GM12801 (cell line): Measurements from ENCODE around the gene MAP4K3.

Source experiments
- TF ChIP-seq, protein P1 (sequence below): IDR thresholded peaks from one replicate; pipeline ENCODE4 v1.5.1; 2011; ENCODE audit warnings: control low read depth; ENCODE audit not compliant: insufficient read length; ENCODE audit errors: extremely low read depth

Gene MAP4K3

DNA sequence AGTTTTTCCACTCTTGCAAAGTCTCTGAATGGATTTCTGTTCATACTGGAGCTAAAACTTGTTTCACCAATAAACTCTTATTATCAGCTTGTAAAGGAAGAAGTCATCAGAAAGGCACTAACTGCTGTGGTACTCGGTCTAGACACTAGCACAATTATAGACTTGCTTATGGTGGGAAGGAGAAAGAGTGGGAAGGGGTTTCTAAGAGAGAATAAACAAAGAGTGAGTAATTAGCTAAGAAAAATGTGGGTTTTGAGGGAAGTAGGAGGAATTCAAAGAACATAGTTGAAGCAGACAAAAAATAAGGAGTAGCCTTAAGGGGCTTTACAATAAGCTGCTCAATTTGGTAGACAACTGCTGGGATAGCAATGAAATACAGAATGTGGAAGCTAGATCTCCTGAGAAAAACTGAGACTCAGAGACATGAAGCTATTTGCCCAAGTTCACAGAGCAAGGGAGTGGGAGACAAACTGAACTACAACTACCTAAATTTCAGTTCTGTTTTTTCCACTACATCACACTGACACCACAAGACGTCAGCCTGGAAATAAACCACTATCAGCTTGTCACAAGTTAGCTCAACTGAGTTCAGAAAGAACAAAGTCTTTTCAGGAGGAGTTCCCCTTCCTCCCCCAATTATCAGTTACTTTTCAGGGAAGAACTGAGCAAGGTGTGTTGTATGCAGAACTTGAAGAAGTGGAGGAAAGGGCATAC, 59.7 kb downstream of the MAP4K3 start:
- TF ChIP-seq, protein P1, sequence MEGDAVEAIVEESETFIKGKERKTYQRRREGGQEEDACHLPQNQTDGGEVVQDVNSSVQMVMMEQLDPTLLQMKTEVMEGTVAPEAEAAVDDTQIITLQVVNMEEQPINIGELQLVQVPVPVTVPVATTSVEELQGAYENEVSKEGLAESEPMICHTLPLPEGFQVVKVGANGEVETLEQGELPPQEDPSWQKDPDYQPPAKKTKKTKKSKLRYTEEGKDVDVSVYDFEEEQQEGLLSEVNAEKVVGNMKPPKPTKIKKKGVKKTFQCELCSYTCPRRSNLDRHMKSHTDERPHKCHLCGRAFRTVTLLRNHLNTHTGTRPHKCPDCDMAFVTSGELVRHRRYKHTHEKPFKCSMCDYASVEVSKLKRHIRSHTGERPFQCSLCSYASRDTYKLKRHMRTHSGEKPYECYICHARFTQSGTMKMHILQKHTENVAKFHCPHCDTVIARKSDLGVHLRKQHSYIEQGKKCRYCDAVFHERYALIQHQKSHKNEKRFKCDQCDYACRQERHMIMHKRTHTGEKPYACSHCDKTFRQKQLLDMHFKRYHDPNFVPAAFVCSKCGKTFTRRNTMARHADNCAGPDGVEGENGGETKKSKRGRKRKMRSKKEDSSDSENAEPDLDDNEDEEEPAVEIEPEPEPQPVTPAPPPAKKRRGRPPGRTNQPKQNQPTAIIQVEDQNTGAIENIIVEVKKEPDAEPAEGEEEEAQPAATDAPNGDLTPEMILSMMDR, result no peak

DNA sequence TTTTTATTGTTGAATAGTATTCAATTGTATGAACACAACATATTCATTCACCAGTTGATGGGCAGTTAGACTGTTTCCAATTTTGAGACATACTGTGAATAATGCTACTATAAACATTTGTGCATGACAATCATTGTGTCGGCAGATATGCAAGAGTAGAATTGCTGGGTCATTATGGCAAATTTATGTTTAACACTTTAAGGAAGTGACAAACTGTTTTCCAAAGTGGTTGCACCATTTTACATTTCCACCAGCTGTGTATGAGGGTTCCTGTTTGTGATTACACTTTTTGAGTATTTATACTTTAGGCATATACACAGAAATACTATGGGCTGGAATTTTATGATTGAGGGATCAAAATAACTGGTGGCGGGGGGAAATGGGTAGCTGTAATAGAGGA, 61.2 kb downstream of the MAP4K3 start:
- TF ChIP-seq, protein P1, result no peak

DNA sequence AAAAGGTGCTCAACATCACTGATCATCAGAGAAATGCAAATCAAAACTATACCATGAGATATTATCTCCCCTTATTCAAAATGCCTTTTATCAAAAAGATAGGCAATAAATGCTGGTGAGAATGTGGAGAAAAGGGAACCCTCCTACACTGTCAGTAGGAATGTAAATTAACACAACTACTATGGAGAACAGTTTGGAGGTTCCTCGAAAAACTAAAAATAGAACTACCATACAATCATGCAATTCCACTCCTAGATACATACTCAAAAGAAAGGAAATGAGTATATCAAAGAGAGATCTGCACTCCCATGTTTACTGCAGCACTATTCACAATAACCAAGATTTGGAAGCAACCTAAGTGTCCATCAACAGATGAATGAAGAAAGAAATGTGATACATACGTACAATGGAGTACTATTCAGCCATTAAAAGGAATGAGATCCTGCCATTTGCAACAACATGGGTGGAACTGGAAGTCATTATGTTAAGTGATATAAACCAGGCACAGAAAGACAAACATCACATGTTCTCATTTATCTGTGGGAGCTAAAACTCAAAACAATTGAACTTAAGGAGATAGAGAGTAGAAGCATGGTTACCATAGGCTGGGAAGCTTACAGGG, 63.8 kb downstream of the MAP4K3 start:
- TF ChIP-seq, protein P1, result no peak

DNA sequence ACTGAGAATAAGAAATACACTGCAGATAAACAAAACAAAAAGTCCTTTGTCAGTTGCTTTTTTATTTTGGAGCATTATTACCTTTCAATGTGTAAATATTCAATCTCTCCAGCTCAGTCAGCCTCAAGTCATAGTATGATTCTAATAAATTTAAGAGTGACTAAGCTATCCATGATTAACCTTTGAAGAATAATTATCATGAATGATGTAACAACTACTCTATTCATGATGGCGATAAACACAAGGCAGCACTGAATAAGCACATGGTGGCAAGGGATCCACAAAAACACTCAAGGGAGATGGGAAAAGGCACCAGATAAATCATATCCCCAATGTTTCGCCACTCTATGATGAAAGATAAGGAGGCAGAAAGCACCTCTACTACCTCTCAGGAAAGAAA, 67.0 kb downstream of the MAP4K3 start:
- TF ChIP-seq, protein P1, result no peak

DNA sequence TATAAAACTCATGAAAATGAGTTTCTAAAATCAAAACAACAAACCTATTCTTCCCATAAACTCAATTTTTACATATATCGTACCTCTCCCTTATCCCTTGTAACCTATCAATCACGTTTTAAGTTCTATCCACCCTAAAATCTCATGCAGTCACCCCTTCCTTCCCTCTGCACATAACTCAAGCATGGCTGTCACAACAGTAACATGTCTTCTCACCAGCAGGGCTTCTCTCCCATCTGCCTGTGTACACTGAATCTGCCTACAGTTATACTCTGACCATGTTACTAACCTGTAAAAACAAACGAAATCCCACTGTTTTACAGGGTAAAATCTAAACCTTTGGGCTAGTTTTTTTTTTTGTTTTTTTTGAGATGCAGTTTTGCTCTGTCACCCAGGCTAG, 68.2 kb downstream of the MAP4K3 start:
- TF ChIP-seq, protein P1, result no peak

DNA sequence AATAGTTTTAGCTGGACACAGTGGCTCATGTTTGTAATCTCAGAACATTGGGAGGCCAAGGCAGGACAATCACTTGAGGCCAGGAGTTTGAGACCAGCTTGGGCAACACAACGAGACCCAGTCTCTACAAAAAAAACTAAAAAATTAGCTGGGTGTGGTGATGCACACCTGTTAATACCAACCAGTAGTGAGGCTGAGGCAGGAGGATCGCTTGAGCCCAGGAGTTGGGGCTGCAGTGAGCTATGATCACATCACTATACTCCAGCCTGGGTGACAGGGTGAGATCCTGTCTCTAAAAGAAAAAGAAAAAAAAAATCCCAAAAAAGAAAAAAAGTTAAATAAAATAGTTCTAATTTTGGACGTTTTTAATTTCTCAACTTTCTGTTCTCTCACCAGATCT, 68.7 kb downstream of the MAP4K3 start:
- TF ChIP-seq, protein P1, result no peak

DNA sequence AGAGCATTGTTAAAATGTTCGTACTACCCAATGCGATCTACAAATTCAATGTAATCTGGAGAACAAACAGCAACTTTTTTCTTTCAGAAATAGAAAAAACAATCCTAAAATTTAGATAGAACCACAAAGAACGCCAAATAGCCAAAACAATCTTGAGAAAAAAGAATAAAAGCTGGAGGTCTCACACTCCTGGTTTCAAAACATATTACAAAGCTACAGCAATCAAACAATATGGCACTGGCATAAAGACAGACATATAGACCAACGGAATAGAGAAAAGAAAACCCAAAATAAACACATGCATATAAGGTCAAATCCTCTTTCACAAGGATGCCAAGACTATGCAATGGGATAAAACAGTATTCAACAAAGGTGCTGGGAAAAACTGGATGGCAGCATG, 74.5 kb downstream of the MAP4K3 start:
- TF ChIP-seq, protein P1, result no peak
